DMS53 treated with DMSO at 0.1 percent for 48 hours (cell line): Measurements from ENCODE around the gene PCARE.

ENCODE experiments used
- DNase-seq: peaks from one replicate; lab custom pipeline; 2025; ENCODE audit not compliant: unreplicated experiment; lab: John Stamatoyannopoulos, UW

The PCARE gene

DNA sequence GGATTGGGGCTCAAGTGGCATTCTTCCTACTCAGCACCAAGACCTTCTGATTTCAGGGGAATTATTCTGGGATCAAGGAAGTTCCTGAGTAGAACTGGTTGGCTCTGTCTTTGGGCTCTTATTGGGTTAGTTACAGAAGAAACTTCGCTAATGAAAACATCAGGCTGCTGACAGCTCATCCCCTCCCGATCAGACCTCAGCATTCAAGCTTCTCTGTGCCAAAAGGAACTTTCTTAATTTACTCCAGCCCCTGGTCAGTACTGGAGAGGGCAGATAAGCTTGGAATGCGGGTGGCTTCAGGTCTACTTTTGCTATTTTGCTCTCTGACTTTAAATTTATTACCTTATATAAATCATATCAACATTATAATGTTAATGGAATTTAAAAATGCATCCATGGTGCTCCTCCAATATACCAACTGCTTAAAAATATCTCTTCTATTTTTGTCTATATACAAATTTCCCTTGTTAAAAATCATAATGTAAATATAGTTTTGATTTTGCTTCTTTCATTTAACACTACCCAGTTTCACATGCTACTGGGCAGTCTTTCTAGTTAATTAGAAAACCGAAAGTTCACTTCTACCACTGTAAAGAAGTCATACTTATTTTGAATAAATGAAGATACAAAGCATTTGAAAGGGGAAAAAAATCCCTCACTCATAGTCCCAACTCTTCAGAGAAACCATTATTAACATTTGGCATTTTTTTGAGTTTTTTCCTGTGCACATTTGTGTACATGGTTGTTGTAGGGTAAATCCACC is 34.4 kb downstream of the PCARE start:
- DNase-seq: no peak

DNA sequence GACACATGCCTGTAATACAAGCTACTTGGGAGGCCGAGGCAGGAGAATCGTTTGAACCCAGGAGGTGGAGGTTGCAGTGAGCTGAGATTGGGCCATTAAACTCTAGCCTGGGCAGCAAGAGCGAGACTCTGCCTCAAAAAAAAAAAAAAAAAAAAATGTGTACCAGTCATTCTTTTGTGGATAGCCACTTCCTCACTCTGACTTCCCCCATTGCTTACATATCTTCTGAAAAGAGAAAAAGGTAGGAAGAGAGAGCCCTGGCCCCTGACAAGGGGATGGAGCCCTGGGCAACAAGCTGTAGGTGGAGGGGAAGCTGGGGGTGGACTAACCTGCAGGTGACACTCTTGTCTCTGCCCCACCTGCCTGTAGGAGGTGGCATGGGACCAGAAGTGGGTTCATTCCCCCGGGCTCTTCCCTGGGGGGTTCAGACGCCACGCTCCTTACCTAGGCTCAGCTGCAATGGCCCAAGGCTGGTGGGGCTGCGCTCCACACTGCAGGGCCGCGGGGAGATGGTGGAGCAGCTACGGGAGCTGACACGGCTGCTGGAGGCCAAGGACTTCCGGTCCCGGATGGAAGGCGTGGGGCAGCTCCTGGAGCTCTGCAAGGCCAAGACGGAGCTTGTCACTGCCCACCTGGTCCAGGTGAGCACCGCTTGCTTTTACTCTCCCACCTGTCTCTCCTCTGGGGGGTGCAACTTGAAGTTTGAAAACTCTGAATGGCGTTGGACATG is 39.1 kb downstream of the PCARE start:
- DNase-seq: no peak

DNA sequence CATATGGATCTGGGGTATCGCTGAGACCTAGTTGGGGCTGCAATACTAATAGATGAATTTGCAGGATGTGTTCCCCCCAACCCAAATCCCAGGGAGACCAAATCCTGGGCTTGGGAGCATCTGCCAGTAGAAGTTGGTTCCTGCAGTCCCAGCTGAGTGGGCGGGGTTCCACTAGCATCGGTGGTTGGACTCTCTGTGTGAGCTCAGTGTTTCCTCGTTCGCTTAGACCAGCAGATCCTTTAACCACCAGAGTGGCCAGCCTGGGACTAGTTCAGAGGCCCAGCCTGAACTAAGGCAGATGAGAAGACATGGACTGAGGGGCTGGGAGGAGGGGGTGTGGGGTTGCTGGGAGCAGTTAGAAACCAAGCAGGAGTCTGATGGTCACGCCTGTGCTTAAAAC is 40.7 kb downstream of the PCARE start:
- DNase-seq: no peak

DNA sequence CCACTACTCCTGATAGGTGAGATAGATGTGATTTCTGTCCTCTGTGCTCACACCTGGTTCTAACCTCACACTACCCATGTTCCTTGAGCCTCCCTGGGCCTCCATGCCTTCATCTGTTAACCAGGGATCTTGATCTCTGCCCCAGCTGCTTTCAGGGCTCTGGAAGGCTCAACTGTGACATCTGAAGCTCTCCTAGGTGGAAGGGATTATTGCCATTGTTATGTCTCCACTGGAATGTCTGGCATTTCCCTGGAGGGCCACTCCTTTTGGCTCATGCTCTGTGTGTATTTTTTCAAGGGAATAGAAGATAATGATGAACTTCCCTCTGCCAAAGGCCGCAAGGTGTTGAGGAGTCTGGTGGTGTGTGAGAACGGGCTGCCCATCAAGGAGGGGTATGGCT is 41.2 kb downstream of the PCARE start:
- DNase-seq: no peak

DNA sequence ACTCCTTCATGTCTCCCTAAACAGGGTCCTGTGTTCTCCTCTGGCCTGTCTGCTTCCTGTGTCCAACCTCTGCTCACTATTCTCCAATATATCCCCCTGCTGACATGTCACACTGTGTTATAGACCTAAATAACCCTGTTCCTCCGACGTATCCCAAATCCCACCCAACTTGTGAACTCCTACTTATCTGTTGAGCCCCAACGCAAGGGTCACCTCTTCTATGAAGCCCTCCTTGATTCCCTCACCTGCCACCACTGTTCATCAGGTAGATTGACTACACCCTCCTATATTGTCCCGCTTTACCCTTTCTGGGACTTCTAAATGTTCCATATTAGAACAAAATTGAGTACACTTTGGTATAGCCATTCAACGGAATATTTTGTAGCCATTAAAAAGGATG is 42.1 kb downstream of the PCARE start:
- no peak for DNase-seq

DNA sequence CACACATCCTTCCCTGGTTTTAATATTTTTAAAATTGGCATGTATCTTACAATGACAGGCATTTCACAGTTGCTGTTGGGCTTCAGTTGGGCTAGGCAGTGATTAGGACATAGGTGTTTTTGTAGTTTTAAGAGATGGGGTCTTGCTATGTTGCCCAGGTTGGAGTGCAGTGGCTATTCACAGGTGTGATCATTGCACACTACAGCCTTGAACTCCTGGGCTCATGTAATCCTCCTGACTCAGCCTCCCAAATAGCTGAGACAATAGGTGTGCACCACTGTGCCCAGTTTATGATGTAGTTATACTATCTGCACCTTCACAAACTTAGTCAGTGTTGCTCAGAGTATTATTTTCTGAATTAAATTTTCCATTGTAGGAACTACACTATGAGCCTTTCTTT is 43.3 kb downstream of the PCARE start:
- DNase-seq: no peak

DNA sequence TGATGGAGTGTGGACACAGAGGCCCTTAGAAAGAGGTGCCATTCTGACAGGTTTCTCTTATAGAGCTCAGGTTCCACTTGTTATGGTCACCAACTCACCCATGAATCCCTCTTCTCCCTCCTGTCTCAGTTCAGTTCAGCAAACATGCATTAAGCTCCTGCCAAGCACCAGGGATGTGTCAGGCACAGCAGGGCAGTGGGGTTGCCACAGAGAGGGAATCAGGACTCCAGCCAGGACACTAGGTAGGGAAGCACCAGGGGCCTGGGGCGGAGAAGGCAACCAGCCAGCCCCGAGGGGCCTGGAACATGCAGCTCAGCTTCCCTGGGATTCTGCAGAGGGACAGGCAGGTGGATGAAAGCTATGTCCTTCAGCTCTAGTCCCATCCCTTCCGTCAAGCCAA is 48.6 kb downstream of the PCARE start:
- DNase-seq: no peak

DNA sequence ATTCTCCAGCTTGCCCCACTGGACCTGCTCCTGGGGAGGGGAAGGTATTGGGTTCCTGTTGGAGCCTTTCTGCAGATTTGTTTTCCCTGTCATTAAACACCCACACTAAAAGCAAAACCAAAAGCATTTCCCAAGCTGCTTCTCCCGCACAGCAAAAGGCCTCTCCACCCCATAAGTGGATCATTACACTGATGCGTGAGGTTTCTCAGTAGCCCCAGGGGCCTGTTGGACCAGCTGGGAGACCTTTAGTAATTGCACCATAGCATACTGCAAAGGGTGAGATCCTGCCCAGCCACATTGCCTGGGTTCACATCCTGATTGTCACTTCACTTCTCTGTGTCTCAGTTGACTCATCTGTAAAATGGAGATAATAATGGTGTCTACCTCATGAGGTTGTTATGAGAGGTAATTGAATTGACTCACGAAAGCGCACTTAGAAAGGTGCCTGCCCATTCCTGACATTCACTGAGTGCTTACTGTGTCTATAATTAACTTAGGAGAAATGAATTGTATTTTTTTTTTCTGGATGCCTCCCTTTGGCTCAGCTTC is 49.4 kb downstream of the PCARE start:
- no peak for DNase-seq

DNA sequence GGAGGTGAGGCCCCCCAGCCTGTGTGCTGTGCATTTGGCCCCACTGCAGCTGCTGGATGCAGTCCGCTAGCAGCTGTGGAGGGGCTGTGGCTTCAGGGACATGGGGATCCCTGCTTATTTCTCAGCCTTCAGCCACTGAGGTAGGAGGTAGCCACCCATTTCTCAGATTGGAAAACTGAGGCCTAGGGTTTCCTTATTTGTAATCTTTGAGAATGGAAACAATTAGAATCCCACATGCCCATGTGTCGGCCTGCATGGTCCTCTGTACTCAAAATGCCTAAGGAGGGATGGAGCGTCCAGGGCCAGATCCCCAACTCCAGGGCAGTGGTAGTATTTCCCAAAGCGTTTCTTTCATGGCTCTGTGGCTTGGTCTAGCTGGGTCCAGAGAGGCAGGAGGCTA is 51.1 kb downstream of the PCARE start:
- no peak for DNase-seq

DNA sequence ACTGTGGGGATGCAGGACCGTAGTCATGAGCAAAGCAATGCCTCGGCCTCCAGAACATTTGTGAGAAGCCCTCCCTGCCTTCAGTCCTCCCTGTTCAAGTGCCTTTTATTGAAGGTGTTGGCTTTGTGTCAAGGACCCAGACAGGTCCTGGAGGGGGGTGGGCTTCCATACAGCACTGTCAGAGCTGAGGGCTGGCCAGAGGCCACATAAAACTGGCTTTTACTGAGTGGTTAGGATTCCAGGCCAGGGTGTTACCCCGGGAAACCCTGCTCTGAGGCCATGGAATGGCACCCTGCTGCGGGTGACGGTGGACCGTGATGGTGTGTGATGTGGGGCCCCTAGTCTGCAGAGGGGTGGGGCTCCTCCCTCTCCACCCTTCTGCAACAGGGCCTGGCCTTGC is 51.6 kb downstream of the PCARE start:
- DNase-seq: no peak

- DNase-seq: no peak
These were observed 52.4 kb downstream of the PCARE start for GRCh38 chr2:29021886-29022285.

DNA sequence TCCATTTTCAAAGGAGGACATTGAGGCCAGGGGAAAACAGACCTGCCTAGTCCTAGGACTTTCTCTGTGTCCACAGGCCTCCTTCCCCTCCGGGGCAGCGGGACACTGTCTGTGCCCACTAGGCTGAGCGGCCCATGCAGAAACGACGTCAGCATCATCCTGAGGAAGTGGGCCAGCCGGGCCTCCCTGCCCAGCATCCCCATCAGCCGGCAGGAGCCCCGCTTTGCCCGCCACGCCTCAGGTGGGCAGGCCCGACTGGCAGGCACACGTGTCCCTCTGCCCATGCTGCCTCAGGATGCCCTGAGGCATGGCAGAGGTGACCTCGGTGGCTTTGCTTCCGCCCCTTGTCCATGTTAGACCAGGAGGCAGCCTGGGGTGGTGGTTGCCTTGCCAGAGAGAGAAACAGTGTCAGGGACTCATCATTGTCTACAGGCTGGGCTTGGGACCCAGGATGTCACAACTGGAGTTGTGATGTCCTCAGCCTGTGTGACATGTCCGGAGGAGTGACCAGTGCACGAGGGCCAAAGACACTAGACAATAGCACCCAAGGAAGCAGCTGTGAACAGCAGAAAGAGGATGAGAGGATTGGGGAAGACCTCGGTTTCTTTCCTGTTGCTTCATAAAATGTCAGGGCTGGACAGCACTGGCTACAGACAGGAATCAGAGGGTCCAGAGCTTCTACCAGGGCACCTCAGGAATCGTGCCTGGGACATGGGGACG is 56.4 kb downstream of the PCARE start:
- DNase-seq: no peak

- no peak for DNase-seq
These were observed 57.8 kb downstream of the PCARE start for GRCh38 chr2:29016504-29016903.

DNA sequence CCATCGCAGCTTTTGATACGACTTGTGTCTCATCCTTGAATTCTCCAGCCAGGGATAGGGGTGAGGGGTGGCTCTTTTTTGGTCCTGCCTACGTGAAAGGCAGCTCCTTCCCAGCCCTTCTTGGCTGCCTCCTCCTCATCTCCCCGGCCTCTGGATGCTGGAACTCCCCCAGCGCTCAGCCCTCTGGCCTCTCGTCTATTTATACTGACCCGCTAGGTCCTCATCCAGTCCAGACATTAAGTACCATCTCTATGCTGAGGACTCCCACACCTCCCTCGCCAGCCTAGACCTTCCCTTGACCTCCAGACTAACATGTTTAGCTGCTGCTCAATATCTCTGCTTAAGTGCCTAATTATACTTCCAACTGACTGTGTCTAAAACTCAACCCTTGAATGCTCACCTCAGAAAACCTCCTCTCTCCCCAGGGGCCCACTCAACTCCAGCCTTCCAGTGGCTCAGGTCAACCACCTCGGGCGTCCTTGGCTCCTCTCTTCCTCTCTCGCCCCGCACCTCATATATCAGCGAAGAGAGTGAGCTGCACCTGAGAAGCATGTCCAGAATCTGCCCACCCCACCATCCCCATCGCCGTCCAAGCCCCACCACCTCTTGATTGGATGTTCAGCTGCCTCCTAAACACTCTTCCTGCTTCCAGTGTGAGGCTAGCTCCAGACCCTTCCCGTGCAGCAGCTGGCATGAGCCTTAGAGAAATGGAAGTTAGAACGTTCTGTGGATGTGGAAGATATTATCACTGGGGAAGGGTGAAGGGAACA is 58.4 kb downstream of the PCARE start:
- no peak for DNase-seq

DNA sequence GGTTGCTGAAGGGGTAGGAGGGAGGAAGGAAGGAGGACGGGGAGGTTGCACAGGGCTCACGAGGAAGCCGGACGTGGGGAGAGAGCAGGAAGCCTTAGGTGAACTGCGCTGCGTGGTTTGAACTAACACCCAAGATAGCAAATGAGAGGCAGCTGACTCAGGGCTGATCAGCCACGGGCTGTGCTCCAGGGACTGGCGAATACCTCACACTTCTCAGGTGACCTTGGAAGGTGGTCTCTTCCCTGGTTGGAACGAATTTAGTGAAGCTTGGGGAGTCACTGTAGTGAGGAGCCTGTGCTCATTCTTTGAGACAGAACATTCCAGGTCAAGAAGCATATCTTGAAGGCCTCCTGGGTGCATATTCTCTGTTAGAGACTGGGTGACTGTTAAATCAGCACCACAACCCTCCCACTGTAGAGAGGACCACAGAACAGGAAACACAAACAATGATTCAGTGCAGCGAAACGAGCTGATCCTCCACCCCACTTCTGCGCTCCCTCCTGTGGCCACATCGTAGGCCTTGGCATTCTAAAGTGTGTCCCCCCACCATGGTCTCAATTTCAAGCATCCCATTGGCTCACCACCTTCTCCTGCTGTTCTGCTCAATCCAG is 59.4 kb downstream of the PCARE start:
- DNase-seq: no peak

DNA sequence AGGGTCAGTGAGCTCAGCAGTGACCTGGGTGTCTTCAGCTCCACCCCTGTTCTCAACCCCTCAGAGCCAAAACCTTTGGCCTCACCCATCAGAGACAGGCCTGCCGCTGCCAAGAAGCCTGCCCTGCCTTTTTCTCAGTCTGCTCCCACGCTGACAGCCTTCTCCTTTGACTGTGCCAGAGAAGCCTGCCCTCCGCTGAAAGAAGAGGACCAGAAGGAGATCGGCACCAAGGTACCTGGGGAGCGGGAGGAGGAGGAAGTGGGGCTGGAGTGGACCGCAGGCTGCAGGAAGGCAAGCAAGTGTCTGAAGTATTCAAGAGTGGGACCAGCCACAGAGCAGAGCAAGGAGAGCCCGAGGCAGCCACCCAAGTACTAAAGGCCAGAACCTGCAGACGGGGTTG is 60.0 kb downstream of the PCARE start:
- no peak for DNase-seq

DNA sequence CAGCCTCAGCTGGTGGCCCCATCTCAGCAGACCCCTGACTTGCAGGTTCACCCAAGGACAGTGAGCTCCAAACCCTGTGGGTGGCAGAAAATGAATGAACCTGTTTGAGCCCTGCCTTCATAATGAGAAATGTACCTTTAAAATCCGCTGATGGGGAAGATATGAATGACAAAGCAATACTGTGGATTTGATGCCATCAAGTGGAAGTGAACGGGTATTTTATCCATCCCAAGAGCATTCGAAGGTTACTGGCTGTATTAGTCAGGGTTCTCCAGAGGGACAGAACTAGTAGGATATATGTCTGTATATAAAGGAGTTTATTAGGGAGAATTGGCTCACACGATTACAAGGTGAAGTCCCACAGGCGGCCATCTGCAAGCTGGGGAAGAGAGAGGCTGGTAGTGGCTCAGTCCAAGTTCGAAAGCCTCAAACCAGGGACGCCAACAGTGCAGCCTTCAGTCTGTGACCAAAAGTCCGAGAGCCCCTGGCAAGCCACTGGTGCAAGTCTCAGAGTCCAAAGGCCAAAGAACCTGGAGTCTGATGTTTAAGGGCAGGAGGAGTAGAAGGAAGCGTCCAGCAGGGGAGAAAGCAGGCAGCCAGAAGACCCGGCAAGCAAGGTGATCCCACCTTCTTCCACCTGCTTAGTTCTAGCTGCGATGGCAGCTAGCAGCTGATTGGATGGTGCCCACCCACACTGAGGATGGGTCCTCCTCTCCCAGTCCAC is 61.1 kb downstream of the PCARE start:
- no peak for DNase-seq

DNA sequence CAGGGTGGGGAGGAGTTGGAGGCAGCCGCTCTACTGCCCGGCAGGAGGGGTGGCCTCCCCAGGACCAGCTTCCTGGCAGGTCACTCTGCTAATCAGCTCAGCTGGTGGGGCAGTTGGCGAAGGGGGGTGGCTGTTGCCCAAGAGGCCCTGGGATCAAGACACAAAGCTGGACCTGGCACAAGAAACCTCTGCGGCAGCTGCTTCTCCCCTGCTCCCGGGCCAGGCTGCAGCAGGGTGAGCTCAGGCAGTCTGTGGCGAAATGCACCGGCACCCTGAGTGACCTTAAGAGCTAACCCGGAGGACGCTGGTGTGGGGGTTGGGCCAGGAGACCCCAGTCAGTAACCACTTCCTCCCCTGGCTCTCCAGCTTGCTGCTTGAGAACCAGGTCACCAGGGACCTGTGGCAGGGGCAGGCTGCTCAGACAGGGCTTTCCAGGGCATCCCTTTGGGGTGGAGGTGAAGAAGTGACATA is 62.1 kb downstream of the PCARE start:
- DNase-seq: no peak
